HepG2 (cell line): ENCODE results near the gene QRICH2. TPM values are rescaled to one million over a fixed set of nuclear protein-coding genes. Genes with fewer than 3 reads are reported as not detected.

ENCODE experiments used
- KLF16 ChIP-seq, 2 experiments: sonication (generic) in 1 of 2; formaldehyde crosslinking in 1 of 2; IDR thresholded peaks; 2 replicates each; pipeline versions ENCODE4 v1.6.1 to v1.8.0; 2016 to 2023; ENCODE audit warnings: missing genetic modification reagents in 2 of 2, missing compliant biosample characterization in 1 of 2
- MAF1 ChIP-seq: sonication (generic); formaldehyde crosslinking; IDR thresholded peaks from 2 replicates; pipeline ENCODE4 v1.5.0; 2020; ENCODE audit warnings: missing genetic modification reagents, borderline replicate concordance
- NCOA2 ChIP-seq: sonication (generic); formaldehyde crosslinking; IDR thresholded peaks from 2 replicates; pipeline ENCODE4 v1.8.0; 2022; ENCODE audit warnings: inconsistent platforms
- NFIC ChIP-seq: IDR thresholded peaks from 2 replicates; pipeline ENCODE4 v1.6.1; 2012; ENCODE audit warnings: mild to moderate bottlenecking, low read length, inconsistent platforms
- PRMT3 ChIP-seq: sonication (generic); formaldehyde crosslinking; IDR thresholded peaks from 2 replicates; pipeline ENCODE4 v1.8.1; 2022; ENCODE audit warnings: low read depth, mild to moderate bottlenecking, moderate library complexity, missing genetic modification reagents, borderline replicate concordance
- RCOR2 ChIP-seq: IDR thresholded peaks from 2 replicates; pipeline ENCODE4 v1.6.1; 2016; ENCODE audit warnings: missing biosample characterization, missing genetic modification reagents
- SP140L ChIP-seq: sonication (generic); formaldehyde crosslinking; IDR thresholded peaks from 2 replicates; pipeline ENCODE4 v1.4.0; 2020; ENCODE audit warnings: missing genetic modification reagents, borderline replicate concordance
- SRSF4 ChIP-seq: fragments of 200-400 bp; formaldehyde crosslinking; IDR thresholded peaks from one replicate; pipeline ENCODE4 v1.6.1; 2018; ENCODE audit warnings: mild to moderate bottlenecking, low read depth, low read length, moderate library complexity; ENCODE audit not compliant: poor library complexity, severe bottlenecking
- TAF15 ChIP-seq: fragments of 200-400 bp; formaldehyde crosslinking; IDR thresholded peaks from one replicate; pipeline ENCODE4 v1.6.1; 2018; ENCODE audit warnings: mild to moderate bottlenecking, low read depth, low read length; ENCODE audit not compliant: poor library complexity, severe bottlenecking
- ZFP82 ChIP-seq: sonication (generic); formaldehyde crosslinking; IDR thresholded peaks from 2 replicates; pipeline ENCODE4 v1.5.1; 2020; ENCODE audit warnings: mild to moderate bottlenecking, missing genetic modification reagents, borderline replicate concordance
- ZNF205 ChIP-seq: IDR thresholded peaks from 2 replicates; pipeline ENCODE4 v1.6.1; 2018; ENCODE audit warnings: missing biosample characterization, missing genetic modification reagents
- ZNF431 ChIP-seq: sonication (generic); formaldehyde crosslinking; IDR thresholded peaks from 2 replicates; pipeline ENCODE4 v1.9.0; 2022; ENCODE audit warnings: missing genetic modification reagents, low read depth, mild to moderate bottlenecking, borderline replicate concordance
- ZNF775 ChIP-seq: sonication (generic); formaldehyde crosslinking; IDR thresholded peaks from 2 replicates; pipeline ENCODE4 v1.4.0; 2020; ENCODE audit warnings: missing genetic modification reagents, mild to moderate bottlenecking, moderate library complexity, borderline replicate concordance
- polyA plus RNA-seq, 8 experiments: library from polyadenylated mRNA; depleted of rRNA in 3 of 8; stranded (reverse) in 7 of 8; unstranded in 1 of 8; fragments of >200 nt; fragmentation: Illumina TruSeq in 4 of 8; extraction: Trizol in 4 of 8; gene quantifications; 2 replicates each; pipeline versions ENCODE4 v1.2.1 to v1.2.3, GENCODE V29; 2011 to 2016; ENCODE audit warnings: low read depth in 4 of 8, missing spikeins in 1 of 8, mixed read lengths in 1 of 8; ENCODE audit not compliant: insufficient read depth in 1 of 8
- total RNA-seq, 5 experiments: library from RNA; depleted of rRNA; stranded (reverse); fragments of >200 nt; fragmentation: Illumina TruSeq; extraction: Trizol; gene quantifications; 2 replicates each; pipeline ENCODE4 v1.2.3, GENCODE V29; 2016; ENCODE audit warnings: low read depth in 1 of 5
- TF ChIP-seq, protein P1 (sequence below): sonication (generic); formaldehyde crosslinking; IDR thresholded peaks from 2 replicates; pipeline ENCODE4 v1.4.0; 2020; ENCODE audit warnings: missing genetic modification reagents, mild to moderate bottlenecking, borderline replicate concordance
- TF ChIP-seq, protein P2 (sequence below): IDR thresholded peaks from 2 replicates; pipeline ENCODE4 v1.4.0; 2020; ENCODE audit warnings: mild to moderate bottlenecking, missing genetic modification reagents
- TF ChIP-seq, protein P3 (sequence below): sonication (generic); formaldehyde crosslinking; IDR thresholded peaks from 2 replicates; pipeline ENCODE4 v1.4.0; 2020; ENCODE audit warnings: mild to moderate bottlenecking, missing genetic modification reagents
- TF ChIP-seq, protein P4 (sequence below): IDR thresholded peaks from 2 replicates; pipeline ENCODE4 v1.6.1; 2018; ENCODE audit warnings: missing genetic modification reagents
- TF ChIP-seq, protein P5 (sequence below): sonication (generic); formaldehyde crosslinking; IDR thresholded peaks from 2 replicates; pipeline ENCODE4 v1.4.0; 2020; ENCODE audit warnings: missing genetic modification reagents, mild to moderate bottlenecking, borderline replicate concordance

The QRICH2 gene
- total and polyA plus RNA-seq, 2 of the 13 experiments (the other 11 are each of a cell fraction or from before 2014, with no cell fraction given): 3.7 to 5.7 TPM

DNA sequence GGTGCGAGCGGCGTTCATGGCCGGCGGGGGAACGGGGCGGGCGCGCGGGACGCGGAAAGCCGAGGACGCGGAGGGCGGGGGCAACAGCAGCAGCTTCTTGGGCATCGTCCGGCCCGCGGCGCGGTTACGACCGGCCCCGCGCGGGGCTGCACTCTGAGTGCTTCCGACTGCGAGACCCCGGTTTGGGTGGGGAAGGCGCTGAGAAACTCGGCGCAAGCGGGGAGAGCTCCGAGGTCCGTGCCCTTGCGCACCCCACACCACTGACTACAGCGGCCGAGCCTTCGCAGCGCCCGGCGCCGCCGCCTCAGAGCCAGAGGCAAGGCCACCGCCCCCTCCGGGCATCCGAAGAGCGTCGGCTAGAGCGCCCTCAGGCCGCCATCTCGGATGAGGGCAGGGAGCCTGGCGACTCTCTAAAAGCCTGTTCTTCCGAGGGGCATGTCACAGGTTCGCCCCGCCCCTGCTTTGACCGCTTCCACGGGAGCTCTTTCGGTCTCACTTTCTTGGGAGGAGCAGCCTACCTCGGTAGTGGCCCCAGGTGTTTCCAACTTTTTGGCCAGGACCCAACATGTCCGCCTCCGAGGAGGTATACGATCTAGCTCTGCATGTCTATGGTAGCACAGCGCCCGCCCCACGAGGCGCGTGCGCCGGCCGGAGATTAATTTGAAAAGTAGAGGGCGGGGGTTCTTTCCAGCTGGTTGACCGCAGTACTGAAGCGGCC, 45.7 kb upstream of the QRICH2 start, which contains the start of gene PRPSAP1 (continued):
- TF ChIP-seq ZNF431 (CRISPR knock-in tag) (0 out of 2 replicates have a peak, but pooled peaks have one; percentile 37), TAF15 (no peak), ZNF205 (CRISPR knock-in tag) (peak; percentile 78), SP140L (CRISPR knock-in tag) (peak; percentile 25; the same call in 1 of the 2 replicates), MAF1 (CRISPR knock-in tag) (no peak), NFIC (peak; percentile 79; the same call in 1 of the 2 replicates), ZFP82 (peak; percentile 90; the same call in 1 of the 2 replicates), PRMT3 (CRISPR knock-in tag) (peak; percentile 62; the same call in 1 of the 2 replicates), NCOA2 (peak; percentile 78), ZNF775 (CRISPR knock-in tag) (no peak), SRSF4 (no peak), KLF16 (CRISPR knock-in tag; IDR thresholded peaks at IDR 0.05) (peak in 1 of 2 experiments; percentile 100; a peak in 2 of 4 replicates), RCOR2 (peak; percentile 68; the same call in 1 of the 2 replicates)
- TF ChIP-seq, protein P1, sequence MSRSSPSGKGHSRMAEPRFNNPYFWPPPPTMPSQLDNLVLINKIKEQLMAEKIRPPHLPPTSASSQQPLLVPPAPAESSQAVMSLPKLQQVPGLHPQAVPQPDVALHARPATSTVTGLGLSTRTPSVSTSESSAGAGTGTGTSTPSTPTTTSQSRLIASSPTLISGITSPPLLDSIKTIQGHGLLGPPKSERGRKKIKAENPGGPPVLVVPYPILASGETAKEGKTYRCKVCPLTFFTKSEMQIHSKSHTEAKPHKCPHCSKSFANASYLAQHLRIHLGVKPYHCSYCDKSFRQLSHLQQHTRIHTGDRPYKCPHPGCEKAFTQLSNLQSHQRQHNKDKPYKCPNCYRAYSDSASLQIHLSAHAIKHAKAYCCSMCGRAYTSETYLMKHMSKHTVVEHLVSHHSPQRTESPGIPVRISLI (CRISPR knock-in tag): peak; percentile 76; the same call in 1 of the 2 replicates
- TF ChIP-seq, protein P2, sequence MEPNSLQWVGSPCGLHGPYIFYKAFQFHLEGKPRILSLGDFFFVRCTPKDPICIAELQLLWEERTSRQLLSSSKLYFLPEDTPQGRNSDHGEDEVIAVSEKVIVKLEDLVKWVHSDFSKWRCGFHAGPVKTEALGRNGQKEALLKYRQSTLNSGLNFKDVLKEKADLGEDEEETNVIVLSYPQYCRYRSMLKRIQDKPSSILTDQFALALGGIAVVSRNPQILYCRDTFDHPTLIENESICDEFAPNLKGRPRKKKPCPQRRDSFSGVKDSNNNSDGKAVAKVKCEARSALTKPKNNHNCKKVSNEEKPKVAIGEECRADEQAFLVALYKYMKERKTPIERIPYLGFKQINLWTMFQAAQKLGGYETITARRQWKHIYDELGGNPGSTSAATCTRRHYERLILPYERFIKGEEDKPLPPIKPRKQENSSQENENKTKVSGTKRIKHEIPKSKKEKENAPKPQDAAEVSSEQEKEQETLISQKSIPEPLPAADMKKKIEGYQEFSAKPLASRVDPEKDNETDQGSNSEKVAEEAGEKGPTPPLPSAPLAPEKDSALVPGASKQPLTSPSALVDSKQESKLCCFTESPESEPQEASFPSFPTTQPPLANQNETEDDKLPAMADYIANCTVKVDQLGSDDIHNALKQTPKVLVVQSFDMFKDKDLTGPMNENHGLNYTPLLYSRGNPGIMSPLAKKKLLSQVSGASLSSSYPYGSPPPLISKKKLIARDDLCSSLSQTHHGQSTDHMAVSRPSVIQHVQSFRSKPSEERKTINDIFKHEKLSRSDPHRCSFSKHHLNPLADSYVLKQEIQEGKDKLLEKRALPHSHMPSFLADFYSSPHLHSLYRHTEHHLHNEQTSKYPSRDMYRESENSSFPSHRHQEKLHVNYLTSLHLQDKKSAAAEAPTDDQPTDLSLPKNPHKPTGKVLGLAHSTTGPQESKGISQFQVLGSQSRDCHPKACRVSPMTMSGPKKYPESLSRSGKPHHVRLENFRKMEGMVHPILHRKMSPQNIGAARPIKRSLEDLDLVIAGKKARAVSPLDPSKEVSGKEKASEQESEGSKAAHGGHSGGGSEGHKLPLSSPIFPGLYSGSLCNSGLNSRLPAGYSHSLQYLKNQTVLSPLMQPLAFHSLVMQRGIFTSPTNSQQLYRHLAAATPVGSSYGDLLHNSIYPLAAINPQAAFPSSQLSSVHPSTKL (CRISPR knock-in tag): peak; percentile 73
- TF ChIP-seq, protein P3, sequence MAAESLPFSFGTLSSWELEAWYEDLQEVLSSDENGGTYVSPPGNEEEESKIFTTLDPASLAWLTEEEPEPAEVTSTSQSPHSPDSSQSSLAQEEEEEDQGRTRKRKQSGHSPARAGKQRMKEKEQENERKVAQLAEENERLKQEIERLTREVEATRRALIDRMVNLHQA: no peak
- TF ChIP-seq, protein P4, sequence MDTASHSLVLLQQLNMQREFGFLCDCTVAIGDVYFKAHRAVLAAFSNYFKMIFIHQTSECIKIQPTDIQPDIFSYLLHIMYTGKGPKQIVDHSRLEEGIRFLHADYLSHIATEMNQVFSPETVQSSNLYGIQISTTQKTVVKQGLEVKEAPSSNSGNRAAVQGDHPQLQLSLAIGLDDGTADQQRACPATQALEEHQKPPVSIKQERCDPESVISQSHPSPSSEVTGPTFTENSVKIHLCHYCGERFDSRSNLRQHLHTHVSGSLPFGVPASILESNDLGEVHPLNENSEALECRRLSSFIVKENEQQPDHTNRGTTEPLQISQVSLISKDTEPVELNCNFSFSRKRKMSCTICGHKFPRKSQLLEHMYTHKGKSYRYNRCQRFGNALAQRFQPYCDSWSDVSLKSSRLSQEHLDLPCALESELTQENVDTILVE: peak; percentile 87
- TF ChIP-seq, protein P5, sequence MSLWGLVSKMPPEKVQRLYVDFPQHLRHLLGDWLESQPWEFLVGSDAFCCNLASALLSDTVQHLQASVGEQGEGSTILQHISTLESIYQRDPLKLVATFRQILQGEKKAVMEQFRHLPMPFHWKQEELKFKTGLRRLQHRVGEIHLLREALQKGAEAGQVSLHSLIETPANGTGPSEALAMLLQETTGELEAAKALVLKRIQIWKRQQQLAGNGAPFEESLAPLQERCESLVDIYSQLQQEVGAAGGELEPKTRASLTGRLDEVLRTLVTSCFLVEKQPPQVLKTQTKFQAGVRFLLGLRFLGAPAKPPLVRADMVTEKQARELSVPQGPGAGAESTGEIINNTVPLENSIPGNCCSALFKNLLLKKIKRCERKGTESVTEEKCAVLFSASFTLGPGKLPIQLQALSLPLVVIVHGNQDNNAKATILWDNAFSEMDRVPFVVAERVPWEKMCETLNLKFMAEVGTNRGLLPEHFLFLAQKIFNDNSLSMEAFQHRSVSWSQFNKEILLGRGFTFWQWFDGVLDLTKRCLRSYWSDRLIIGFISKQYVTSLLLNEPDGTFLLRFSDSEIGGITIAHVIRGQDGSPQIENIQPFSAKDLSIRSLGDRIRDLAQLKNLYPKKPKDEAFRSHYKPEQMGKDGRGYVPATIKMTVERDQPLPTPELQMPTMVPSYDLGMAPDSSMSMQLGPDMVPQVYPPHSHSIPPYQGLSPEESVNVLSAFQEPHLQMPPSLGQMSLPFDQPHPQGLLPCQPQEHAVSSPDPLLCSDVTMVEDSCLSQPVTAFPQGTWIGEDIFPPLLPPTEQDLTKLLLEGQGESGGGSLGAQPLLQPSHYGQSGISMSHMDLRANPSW (CRISPR knock-in tag): peak; percentile 98
